ENCODE results near the gene DAB2IP. TPM values are rescaled to one million over a fixed set of nuclear protein-coding genes. Genes with fewer than 3 reads are reported as not detected.

DAB2IP gene
- total RNA-seq, 1 donor from 2014 or later, result 24.3 TPM

- DNase-seq (ENCODE audit: low spot score), result no peak
- H3K9me3 Mint-ChIP-seq, result no peaks in the 10 kb centered on the region
- peaks cover 27% of the 10 kb centered on the region for H3K4me1 Mint-ChIP-seq
- Histone ChIP-seq H3K4me1 (peaks cover 24% of the 10 kb centered on the region), H3K9ac (no peak overlapping the region), H3K27ac (no peak overlapping the region), H3K4me3 (no peak overlapping the region), H4K20me1 (ENCODE audit: low read depth) (no peaks in the 10 kb centered on the region), H2AFZ (replicated peaks) (no peak overlapping the region), H3K36me3 (no peaks in the 10 kb centered on the region), H3F3A (ENCODE audit: low read depth) (no peaks in the 10 kb centered on the region), H3K79me2 (ENCODE audit: low read depth) (no peaks in the 10 kb centered on the region), H3K9me3 (ENCODE audit: low read depth) (no peaks in the 10 kb centered on the region), H3K4me2 (no peak overlapping the region), H3K27me3 (no peaks in the 10 kb centered on the region)
- H3K36me3 Mint-ChIP-seq, result no peaks in the 10 kb centered on the region
- peaks cover 5% of the 10 kb centered on the region for H3K27me3 Mint-ChIP-seq (ENCODE audit: insufficient read depth, low read depth)
- H3K27ac Mint-ChIP-seq, result no peak overlapping the region
- no peak for TF ChIP-seq EZH2phosphoT487 (IDR thresholded peaks at IDR 0.05)
- TF ChIP-seq EZH2 (IDR thresholded peaks at IDR 0.05), result no peak
- no peak for TF ChIP-seq CTCF (IDR thresholded peaks at IDR 0.05)
- H3K4me3 Mint-ChIP-seq, result no peak overlapping the region
These were observed 159.1 kb downstream of the DAB2IP start for GRCh38 chr9:121810489-121810888.

- H3K4me3 Mint-ChIP-seq, result no peak overlapping the region
- Histone ChIP-seq H3K36me3 (no peaks in the 10 kb centered on the region), H4K20me1 (ENCODE audit: low read depth) (no peaks in the 10 kb centered on the region), H3K27ac (no peak overlapping the region), H3K4me2 (no peak overlapping the region), H3F3A (ENCODE audit: low read depth) (no peaks in the 10 kb centered on the region), H3K4me1 (peaks cover 24% of the 10 kb centered on the region), H2AFZ (replicated peaks) (no peak overlapping the region), H3K9ac (no peak overlapping the region), H3K4me3 (no peak overlapping the region), H3K79me2 (ENCODE audit: low read depth) (no peaks in the 10 kb centered on the region), H3K27me3 (no peaks in the 10 kb centered on the region), H3K9me3 (ENCODE audit: low read depth) (no peaks in the 10 kb centered on the region)
- no peak overlapping the region for H3K27ac Mint-ChIP-seq
- no peaks in the 10 kb centered on the region for H3K36me3 Mint-ChIP-seq
- H3K4me1 Mint-ChIP-seq, result peaks cover 33% of the 10 kb centered on the region
- no peaks in the 10 kb centered on the region for H3K9me3 Mint-ChIP-seq
- TF ChIP-seq EZH2phosphoT487 (IDR thresholded peaks at IDR 0.05), result no peak
- TF ChIP-seq EZH2 (IDR thresholded peaks at IDR 0.05), result no peak
- TF ChIP-seq CTCF (IDR thresholded peaks at IDR 0.05), result no peak
- H3K27me3 Mint-ChIP-seq (ENCODE audit: insufficient read depth, low read depth), result peaks cover 5% of the 10 kb centered on the region
- no peak for DNase-seq (ENCODE audit: low spot score)
These were observed 159.7 kb downstream of the DAB2IP start for GRCh38 chr9:121811140-121811539.

GRCh38 chr9:121811751-121812150, 160.3 kb downstream of the DAB2IP start:
- TF ChIP-seq EZH2phosphoT487 (IDR thresholded peaks at IDR 0.05), result no peak
- no peak for TF ChIP-seq CTCF (IDR thresholded peaks at IDR 0.05)
- Mint-ChIP-seq H3K9me3 (no peaks in the 10 kb centered on the region), H3K4me1 (peaks cover 39% of the 10 kb centered on the region), H3K4me3 (no peak overlapping the region), H3K27me3 (ENCODE audit: insufficient read depth, low read depth) (peaks cover 11% of the 10 kb centered on the region), H3K27ac (no peak overlapping the region), H3K36me3 (no peaks in the 10 kb centered on the region)
- Histone ChIP-seq H3K4me2 (no peak overlapping the region), H2AFZ (replicated peaks) (no peak overlapping the region), H3K9me3 (ENCODE audit: low read depth) (no peaks in the 10 kb centered on the region), H3K4me3 (no peak overlapping the region), H3K79me2 (ENCODE audit: low read depth) (no peaks in the 10 kb centered on the region), H3K36me3 (no peaks in the 10 kb centered on the region), H3K27ac (no peak overlapping the region), H3K9ac (no peak overlapping the region), H3F3A (ENCODE audit: low read depth) (no peaks in the 10 kb centered on the region), H3K27me3 (no peaks in the 10 kb centered on the region), H3K4me1 (peaks cover 24% of the 10 kb centered on the region), H4K20me1 (ENCODE audit: low read depth) (no peaks in the 10 kb centered on the region)
- no peak for DNase-seq (ENCODE audit: low spot score)

Data from neural progenitor cell (in vitro differentiated cells).